GM18868 (cell line): ENCODE measurements around the gene RAB19.
A peak's percentile ranks its signal among the peaks of the same experiment; 100 is the strongest.

ENCODE experiments used
- ATAC-seq: cut with Tn5 transposase; IDR thresholded peaks from one replicate; pipeline ENCODE4 v1.9.1; 2021; ENCODE audit warnings: mild to moderate bottlenecking, moderate library complexity; ENCODE audit not compliant: unreplicated experiment

Gene RAB19

GRCh38 chr7:140403878-140404564, at the start of gene RAB19:
RAB19 (plus strand) TSS chr7:140404058; CDS start chr7:140407647, 3,589 bp downstream.
- ATAC-seq: no peak

- no peak for ATAC-seq
Observed at GRCh38 chr7:140358024-140358411, 45.8 kb upstream of the RAB19 start.

- no peak for ATAC-seq
Observed at GRCh38 chr7:140358412-140359051, 45.3 kb upstream of the RAB19 start.

GRCh38 chr7:140360697-140361229, 43.1 kb upstream of the RAB19 start:
- ATAC-seq: no peak

- ATAC-seq: no peak
Observed at GRCh38 chr7:140364819-140365218, 39.0 kb upstream of the RAB19 start.

GRCh38 chr7:140367528-140367927, 36.3 kb upstream of the RAB19 start:
- ATAC-seq: no peak

- ATAC-seq: no peak
Observed at GRCh38 chr7:140369294-140369693, 34.6 kb upstream of the RAB19 start.

GRCh38 chr7:140375323-140375722, 28.5 kb upstream of the RAB19 start:
- ATAC-seq: no peak

- ATAC-seq: peak; percentile 61
Observed at GRCh38 chr7:140375892-140376730, 27.7 kb upstream of the RAB19 start.

GRCh38 chr7:140383954-140384713, 19.7 kb upstream of the RAB19 start:
- no peak for ATAC-seq

- ATAC-seq: no peak
Observed at GRCh38 chr7:140384894-140385545, 18.8 kb upstream of the RAB19 start.

GRCh38 chr7:140389445-140389844, 14.4 kb upstream of the RAB19 start:
- no peak for ATAC-seq

GRCh38 chr7:140390034-140390433, 13.8 kb upstream of the RAB19 start:
- ATAC-seq: peak; percentile 22

- peak; percentile 79 for ATAC-seq
Observed at GRCh38 chr7:140390466-140391190, 13.2 kb upstream of the RAB19 start.

GRCh38 chr7:140391634-140392033, 12.2 kb upstream of the RAB19 start:
- no peak for ATAC-seq

- no peak for ATAC-seq
Observed at GRCh38 chr7:140393756-140394306, 10.0 kb upstream of the RAB19 start.

GRCh38 chr7:140397784-140398750, 5.8 kb upstream of the RAB19 start, which contains the start of gene SLC37A3:
SLC37A3 (minus strand) TSS chr7:140398530; CDS start chr7:140382526, 16,004 bp downstream.
- ATAC-seq: peak; percentile 99

GRCh38 chr7:140398821-140399220, 5.0 kb upstream of the RAB19 start:
- ATAC-seq: no peak
